Left forelimb (tissue), 1 donor: Measurements from ENCODE around the gene SFI1.
"Not testable (repeated sequence)": the region's sequence is repeated elsewhere in the genome, so short reads cannot be mapped to it uniquely, and the experiment has no call there.

ENCODE experiments used
- DNase-seq: peaks from one replicate; pipeline ENCODE4 v3.0.0-alpha.2; 2018; ENCODE audit warnings: low spot score

SFI1 gene

DNA sequence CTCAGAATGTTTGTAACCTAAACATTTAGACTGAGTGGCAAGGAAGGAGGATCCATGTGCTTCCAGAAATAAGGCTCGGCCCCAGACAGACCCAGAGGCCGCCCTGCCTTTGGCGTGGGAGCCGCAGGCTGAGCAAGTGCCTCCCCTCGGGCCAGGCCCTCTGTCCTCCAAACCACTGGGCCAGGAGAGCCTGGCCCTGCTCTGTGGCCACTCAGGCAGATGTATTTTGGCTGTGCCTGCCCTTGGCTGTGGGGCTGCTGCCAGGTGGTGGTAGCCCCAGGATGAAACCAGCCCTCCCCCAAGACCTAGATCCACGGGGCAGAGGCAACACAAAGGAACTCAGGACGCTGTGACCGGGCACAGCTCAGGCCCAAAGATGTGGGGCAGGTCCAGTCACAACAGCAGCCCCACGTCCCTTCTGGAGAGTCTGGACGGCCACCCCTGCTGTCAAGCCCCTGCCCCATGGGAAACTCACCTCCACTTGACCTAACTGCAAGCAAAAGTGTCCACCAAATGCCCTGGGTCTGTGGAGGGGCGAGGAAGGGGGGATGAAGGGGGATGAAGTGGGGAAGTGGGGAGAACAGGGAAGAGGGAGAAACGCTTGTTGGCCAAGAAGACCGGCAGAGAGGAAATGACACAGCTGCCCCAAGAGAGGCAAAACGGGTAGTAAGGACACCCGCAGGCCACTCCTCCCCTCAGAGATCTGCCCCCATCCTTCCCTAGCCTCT lies 141.7 kb downstream of the SFI1 start:
- DNase-seq: peak; percentile 30

DNA sequence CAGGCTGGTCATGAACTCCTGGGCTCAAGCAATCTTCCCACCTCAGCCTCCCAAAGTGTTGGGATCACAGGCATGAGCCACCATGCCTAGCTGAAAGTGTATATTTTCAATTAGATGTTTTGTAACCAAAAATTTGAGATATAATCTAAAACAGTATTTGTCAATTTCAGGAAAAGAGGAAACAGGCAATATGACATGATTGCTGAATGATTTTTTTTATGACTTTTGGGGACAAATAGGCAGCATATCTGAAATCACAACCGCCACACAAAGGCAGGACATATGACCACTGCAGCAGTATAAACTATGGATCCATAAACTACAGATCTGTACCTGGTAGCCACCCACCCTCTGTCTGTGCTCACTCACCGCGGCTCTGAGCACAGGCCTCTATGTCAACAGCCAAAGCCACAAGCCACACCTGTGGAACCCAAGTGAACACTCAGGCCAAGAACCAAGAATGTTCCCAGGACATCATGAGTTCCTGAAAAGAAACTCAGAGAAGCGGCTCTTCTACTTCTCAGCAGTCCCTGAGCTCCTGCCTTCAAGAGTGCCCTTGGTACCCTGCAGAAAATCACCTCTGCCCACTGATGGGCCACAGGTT lies 143.2 kb downstream of the SFI1 start:
- no peak for DNase-seq

DNA sequence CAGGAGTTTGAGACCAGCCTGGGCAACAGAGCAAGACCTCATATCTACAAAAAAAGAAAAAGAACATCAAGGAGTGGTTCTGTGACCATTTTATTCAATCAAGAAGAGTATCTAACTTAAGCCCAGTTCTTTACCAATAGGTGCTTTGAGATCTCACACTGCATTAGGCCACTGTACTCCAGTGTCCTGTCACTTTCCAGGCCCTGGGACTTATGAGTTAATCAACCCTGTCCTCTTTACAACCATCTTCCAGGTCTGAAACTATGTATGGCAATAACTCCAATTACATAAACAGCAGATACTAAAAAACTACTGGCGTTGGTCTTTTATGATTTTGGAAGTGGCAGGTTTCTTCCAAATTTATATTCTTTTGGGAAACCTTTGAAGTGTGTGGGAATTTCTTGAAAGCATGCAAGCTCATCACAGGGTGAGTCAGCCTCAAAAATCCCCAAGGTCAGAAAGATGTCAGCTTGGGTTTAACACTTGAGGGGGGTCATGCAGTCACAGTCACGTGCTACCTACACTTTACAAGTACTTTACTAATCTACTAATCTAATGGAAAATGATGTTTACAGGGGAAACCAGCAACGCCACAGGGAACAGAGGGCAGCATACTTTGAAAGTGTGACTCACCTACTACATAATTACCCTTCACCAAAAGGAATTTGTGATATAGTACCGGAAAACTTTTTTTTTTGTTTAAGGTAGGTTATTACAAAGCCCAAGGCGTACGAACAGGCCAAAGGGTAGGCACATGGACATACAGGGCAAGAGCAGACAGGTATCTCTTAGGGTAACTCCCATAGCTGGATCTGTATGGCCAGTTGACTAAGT lies 150.1 kb downstream of the SFI1 start:
- DNase-seq: no peak

DNA sequence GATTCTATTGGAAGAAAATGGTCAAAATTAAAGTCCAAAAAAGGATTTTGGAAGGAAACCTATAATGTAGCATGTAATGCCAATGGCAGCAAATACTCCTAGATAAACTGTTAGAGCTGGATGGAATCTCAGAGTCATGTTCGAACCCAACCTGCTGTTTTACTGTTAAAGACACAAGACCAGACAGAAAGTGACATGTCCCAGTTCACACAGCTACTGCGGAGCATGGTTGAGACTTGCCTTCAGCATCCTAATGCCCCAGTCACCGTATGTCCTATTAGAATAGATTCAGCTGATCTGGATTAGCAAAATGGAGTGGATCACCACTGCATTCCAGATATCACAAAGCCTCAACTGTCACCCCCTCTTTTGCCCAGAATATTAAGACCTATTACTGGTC lies 150.7 kb downstream of the SFI1 start:
- no peak for DNase-seq

DNA sequence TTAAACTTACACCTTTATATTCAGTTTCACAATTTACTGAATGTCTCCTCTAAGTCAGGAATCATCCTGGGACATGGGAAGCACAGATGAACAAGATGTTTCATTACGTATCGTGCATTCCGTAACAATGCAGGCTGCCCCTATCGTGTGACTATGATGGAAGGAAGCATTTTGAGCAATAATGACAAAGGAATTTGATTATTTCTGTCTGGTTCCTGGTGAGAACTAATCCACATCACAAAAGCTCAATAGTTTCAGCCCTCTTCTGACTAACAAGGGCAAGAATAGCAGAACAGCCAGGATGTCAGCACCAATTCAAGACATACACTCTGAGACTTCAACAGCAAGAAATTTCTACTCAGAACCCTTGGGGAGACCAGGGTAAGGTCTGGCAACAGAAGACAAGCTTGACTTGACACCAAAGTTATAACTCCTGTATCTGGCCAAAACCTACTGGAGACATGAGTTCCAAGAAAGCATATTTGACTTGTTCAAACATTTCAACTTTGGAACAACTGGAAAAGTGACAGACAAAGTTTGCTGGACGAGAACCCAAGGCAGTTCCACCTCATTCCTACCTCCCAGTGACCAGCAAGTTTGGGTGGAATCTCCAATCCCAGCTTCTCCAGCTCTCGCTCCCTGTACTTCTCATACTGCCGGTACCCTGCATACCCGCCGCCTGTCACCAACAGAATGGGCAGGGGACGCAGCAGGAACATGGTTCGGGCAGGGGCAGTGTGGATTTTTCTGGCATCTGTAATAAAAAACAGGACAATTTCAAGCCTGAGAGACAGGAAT lies 151.4 kb downstream of the SFI1 start:
- no peak for DNase-seq

DNA sequence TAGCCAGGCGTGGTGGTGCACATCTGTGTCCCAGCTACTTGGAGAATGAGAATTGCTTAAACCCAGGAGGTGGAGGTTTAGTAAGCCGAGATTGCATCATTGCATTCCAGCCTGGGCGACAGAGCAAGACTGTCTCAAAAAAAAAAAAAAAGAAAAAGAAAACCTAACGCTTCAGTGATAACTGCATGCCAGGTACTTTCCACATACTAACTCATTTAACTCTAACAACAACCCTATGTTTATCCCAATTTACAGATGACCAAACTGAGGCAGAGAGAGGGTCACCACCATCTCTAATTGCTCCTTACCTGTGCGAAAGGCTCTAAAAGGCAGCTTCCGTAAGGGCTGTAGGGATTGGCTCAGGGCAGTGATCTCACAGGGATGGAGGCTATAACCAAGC lies 154.1 kb downstream of the SFI1 start:
- DNase-seq: no peak

DNA sequence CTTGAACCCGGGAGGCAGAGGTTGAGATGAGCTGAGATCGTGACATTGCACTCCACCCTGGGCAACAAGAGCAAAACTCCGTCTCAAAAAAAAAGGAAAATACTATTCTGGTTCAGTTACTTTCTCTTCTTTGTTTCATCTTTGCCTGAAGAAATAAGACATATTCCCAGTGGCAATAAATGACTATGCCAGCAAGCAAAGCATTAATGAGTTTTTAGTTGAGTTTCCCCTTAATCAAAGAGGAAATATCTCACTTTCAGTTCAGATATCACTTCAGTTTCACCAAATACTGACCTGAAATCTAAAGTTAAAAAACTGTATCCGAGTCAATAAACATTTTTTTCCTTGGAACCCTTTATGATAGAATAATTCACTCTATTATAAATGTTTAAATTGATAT lies 155.3 kb downstream of the SFI1 start:
- no peak for DNase-seq

DNA sequence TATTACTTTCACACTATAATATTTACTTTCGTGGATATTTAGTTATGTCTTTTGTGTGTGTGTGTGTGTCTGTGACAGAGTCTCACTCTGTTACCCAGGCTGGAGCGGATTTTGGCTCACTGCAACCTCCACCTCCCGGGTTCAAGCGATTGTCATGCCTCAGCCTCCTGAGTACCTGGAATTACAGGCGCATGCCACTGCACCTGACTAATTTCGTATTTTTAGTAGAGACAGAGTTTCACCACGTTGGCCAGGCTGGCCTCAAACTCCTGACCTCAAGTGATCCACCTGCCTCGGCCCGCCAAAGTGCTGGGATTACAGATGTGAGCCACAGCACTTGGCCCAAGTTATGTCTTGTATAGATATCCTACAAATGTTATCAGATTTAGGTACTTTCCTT lies 155.8 kb downstream of the SFI1 start:
- DNase-seq: no peak

DNA sequence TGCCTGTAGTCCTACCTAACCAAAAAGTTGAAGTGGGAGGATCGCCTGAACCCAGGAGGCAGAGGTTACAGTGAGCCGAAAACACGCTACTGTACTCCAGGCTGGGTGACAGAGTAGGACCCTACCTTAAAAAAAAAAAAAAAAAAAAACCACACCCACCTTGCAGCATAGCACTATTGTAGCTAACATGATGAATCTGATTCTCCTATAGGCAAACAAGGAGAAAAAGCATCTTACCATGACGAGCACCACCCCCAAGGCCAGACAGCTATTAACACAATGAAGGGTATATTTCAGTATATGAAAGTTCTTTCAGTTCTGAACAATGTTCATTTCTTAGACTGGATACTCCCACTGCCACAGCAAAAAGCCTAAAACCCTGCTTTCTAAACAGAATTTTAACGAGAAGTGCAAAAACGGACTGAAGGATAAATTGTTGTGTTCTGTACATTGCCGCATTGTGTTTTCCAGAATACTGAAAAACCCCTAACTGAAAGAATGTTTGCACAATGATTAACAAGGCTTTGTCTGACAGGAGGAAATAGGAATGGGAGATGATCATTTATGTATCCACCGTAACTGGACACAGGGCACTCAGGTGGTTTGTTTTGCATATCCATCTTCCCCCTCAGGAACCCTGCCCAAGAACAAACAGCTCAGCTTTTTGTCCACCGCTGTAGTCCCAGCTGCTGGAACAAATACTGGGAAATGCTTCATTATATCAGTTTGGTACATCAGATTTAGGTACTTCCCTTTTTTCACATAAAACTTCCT lies 156.8 kb downstream of the SFI1 start:
- DNase-seq: no peak

DNA sequence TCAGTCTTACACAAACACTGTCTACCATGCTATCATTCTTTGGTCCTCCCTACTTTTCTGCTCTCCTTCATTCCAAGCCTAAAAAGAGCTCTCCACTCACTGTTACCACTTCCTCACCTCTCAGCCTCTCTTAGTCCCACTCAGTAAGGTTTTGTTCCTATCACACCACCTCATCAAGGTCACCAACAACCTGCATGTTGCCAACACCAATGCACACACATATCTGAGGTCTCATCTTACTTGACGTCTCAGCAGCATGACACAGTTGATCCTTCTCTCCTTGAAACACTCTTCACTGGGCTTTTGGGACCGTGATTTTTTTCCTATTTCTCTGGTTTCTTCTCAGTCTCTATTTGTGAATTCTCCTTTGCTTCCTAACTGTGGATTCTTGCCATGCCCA lies 157.6 kb downstream of the SFI1 start:
- no peak for DNase-seq

DNA sequence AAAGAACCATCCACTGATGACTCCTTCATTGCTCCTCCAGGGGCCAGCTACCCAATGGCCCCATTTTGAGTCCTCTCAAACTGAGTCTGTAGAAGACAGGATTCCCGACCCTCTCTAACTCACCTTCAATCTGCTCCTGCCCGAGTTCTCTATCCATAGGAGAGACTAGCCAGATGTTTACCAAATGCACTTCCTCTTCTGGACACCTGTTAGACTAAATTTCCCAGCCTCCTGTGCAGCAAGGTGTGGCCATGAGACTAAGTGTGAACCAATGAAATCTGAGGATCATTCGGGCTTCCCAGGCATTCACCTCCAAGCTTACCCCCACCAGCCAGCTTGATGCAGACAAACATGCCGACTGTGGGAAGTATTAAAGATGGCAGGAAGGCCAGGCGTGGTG lies 158.1 kb downstream of the SFI1 start:
- DNase-seq: no peak

DNA sequence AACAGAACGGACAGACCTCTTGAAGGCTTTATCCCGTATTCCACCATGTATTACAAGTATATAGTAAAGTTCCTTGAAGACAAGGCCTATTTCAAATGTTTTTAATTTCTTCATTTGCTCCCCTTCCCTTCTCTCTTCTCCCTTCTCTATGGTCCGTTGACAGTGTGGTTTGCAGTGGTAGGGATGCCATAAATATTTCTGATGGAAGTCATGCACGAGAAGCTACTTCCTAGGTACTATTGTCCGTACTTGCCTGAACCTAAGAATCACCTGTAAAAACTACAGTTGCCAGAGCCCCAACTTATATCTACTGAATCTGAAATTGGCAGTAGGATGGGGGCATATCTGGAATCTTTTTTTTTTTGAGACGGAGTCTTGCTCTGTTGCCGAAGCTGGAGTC lies 162.9 kb downstream of the SFI1 start:
- no peak for DNase-seq

DNA sequence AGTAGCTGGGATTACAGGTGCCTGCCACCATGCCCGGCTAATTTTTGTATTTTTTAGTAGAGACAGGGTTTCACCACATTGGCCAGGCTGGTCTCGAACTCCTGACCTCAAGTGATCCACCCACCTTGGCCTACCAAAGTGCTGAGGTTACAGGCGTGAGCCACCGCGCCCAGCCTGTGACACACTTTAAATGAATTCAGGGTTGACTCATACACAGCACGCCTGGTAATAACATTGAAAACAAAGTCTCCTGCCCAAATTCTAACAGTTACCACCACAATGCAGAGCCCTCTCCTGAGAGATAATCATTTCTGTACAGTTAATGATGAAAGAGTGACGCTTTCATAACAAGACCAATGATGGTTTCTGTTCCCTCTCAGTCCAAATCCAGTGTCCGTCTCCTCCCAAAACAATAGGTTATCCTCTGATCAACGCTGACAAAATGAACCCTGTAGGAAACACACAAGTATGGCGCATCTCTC lies 164.6 kb downstream of the SFI1 start:
- DNase-seq: not testable (repeated sequence)

DNA sequence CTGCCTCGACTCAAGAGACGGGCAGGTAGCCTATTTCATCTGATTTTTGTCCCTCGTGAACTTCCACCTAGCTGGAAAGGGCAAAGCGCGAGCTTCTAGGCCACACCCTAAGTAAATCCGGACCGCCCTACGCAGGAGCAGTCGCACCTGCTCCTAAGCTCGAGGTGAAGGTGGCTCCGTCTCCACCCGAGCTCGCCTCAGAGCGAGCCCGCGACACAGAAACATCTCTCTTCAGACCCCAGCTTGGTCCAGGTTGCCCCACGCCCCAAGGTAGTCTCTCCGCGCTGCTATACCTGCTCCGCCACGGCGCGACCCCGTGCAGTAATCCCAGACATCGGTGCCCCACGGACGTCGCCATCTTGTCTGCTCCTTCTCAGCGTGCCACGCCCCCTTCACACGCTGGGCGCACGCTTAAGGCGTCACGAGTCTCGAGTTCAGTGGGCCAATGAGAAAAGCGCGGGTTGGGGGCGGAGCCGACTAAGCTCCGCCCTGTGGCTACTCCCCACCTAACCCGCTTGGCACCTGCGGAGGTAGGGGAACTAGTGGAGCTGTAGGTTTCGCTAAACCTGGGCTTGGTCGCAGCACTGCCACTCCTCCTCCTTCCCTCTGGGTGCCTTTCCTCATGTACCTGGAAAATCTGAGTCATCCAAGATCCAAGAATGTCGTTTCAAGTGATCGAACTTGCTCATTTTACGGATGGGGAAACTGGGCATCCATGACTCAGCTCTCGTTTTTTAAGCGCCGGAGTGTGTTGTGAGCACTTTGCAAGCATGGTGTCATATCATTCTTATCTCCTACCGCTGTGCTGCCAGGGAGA lies 165.7 kb downstream of the SFI1 start, which contains the start of gene PISD:
Gene PISD (minus strand): TSS at position 365 of the 817 bp plus-strand sequence. CDS start 7 bp downstream, at position 358.
- DNase-seq: peak; percentile 97

DNA sequence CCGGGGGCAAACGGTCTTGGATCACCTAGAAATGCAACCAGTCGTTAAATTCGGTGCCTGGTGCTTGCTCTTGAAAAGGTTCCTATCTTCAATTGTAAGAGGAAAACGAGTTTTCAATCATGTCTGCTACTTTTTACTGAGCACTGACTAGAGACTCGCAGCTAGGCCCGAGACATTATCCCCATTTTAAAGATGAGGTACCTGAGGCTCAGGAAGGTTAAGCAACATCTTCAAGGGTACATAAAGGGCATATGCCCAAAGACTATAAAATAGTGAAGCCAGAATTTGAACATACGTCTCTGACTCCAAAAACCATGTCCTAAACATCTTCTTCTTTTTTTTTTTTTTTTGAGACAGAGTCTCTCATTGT lies 166.3 kb downstream of the SFI1 start:
- no peak for DNase-seq
